Ureter (tissue), 1 donor: Measurements from ENCODE around the gene GRK2. TPM values are rescaled to one million over a fixed set of nuclear protein-coding genes. Genes with fewer than 3 reads are reported as not detected.

Experiments
- DNase-seq: peaks from one replicate; pipeline ENCODE4 v3.0.0-alpha.2; 2020; ENCODE audit warnings: low spot score
- total RNA-seq: library from RNA; stranded (reverse); gene quantifications from one replicate; pipeline ENCODE4 v1.2.4, GENCODE V29; 2023
- donor health status: DM: yes; HTN: yes; CAD: no.

GRK2 gene
- total RNA-seq, 1 donor from 2014 or later = 75.9 TPM

DNA sequence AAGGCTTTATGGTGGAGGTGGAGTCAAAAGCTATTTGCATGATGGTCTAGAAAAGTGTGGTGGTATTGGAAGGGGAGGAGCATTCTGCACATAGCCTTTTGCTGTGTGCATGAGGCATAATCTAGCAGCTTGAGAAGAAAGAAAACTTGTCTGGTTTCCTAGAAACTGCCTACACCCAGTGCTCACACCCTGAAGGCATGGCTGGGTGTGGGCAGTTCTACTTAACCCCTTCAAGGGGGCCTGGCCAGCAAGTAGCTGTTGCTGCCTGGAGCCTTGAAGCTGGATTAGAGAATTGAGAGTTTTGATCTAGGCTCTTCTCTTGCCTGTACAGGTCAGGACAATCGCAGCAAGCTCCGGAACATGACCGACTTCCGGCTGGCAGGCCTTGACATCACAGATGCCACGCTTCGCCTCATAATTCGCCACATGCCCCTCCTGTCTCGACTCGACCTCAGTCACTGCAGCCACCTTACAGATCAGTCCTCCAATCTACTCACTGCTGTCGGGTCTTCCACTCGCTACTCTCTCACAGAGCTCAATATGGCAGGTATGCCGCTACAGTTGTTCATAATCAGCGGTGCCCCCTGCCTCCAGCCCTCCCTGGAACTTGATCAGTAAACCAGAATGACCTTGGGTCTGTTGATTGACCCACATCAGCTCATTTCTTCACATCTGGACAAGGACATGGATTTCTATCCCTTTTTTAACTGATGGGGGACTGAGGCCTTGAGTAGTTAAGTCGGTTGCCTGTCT lies 12.2 kb upstream of the GRK2 start:
- no peak for DNase-seq

DNA sequence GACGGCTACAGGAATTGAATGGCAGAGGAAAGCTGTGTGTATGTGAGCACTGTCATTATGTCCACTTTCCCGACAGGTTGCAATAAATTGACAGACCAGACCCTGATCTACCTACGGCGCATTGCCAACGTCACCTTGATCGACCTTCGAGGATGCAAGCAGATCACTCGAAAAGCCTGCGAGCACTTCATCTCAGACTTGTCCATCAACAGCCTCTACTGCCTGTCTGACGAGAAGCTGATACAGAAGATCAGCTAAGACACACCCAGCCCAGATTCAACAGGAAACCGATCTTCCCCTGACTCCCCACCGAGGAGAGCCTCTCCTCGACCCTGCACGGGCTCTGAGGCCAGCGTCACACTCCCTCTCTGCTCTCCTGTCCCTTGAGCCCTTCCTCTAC lies 11.5 kb upstream of the GRK2 start:
- no peak for DNase-seq

GRCh38 chr11:67255353-67255752 lies 10.9 kb upstream of the GRK2 start:
- DNase-seq = no peak

DNA sequence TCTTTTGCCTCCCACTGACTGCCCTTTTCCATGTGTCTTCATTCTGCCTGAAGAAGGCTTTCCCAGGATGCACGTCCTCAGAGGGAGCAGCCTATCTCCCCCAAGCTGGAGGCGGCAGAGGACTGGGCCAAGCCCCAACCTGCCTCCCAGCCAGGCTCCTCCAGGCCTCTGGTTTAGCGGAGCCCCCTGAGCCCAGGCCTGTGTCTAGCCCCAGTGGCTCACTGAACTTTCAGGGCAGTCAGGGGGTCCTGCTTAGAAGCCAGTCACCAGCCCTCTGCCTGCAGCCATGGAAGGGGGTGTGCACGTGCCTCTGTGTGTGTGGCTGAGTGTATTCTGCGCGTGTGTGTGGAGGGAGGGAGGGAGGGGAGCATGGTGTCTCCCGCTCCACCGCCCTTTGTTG lies 10.4 kb upstream of the GRK2 start:
- no peak for DNase-seq

DNA sequence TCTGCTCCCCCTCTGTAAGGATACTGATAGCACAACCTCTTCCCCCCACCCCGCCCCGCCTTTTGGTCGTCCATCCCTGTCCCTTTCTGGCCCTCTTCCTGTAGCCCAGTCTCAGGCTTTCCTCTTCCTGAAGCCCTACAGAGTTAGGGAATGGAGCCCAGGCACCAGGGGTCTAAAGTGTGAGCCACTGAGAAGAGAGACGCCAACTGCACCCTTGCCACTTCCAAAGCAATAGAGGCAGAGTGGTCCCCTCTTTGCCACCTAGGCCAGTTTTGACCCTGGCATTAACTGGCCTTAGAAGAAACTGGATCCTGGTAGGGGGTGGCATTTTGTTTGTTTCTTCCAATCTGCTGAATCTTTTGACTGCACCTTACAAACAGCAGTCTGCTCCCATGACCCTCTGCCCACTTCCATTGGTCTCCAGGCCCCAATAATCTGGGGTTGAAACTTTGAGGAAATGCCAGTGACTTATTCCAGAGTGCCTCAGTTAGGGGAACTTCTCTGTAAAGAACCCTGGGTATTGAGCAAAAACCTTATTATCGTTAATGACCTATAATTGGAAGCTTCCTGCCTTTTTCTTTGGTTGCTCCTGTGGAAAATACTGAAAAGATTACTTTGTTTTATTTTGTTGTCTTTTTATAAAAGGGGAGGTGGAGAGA lies 9.7 kb upstream of the GRK2 start:
- no peak for DNase-seq

DNA sequence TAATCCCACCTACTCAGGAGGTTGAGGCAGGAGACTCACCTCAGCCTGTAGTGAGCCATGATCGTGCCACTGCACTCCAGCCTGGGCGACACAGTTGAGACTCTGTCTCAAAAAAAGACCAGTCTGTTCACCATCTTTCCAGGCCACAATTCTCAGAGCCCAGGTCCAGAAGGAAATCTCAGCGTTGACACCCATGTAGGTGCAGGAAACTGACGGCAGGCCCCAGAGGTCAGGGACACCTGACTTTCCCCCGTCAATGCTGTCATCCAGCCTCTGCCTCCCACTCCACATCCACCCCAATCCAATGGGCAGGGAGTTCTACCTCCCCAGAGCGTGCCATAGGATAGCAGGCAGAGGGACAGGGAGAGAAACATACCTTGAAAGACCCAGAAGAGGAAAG lies 5.9 kb upstream of the GRK2 start:
- no peak for DNase-seq

DNA sequence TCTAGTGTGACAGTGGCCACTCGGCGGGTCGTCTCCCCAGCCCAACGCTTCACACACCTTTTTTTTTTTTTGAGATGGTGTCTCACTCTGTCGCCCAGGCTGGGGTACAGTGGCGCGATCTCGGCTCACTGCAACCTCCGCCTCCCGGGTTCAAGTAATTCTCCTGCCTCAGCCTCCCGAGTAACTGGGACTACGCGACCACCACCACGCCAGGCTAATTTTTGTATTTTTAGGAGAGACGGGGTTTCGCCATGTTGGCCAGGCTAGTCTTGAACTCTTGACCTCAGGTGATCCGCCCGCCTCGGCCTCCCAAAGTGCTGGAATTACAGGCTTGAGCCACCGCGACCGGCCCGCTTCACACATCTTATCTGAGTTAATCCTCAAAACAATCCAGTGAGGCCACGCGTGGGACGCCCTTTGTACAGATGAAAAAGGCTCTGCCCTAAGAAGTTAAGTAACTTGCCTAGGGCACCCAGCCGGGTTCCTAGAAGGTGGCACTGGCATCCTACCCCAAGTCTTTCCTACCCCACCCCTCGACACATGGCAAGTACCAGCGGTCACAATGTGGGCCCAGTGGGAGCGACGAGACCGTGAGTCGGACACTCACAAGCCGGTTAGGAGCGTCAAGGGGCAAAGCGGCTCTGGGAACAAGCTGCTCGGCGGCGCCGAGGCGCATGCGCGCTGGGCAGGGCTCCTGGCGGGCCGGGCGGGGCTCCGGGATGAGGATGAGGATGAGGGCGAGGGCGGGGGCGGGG lies 5.2 kb upstream of the GRK2 start:
- DNase-seq = peak; percentile 59

GRCh38 chr11:67261640-67261945 lies 4.7 kb upstream of the GRK2 start:
- DNase-seq = no peak

DNA sequence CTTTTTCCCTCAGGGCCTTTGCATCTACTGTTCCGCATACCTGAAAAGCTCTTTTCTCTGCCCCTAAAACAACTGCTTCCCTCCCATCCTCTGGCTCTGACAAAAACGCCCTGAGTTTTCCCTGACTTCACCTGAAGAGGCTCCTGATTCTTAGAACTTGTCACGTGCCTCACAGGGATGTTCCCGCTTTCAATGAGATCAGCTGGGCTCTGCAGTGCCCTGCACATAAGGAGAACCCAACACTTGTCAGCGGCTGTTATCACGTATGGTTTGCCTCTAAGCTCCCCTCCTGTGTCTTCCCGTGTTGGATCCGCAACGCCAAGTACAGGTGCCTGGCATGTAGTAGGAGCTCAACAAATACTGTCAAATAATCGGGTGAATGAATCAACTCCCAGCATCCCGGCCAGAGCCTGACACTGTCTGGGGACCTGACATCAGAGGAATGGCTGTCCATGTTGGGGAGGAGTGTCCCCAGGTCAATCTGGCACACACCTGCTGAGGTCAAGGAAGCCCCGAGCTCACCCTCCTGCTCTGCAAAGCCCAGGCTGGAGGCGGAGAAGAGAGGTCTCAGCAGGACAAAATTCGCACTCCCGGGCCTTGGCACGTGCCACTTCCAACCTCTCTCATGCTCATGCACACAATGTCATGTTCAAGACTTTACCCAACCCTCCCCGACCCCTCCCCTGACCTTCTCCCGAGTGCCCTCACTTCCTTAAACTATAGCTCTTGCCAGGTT lies 4.2 kb upstream of the GRK2 start:
- DNase-seq = peak; percentile 43

GRCh38 chr11:67262731-67263675 lies 3.3 kb upstream of the GRK2 start:
- DNase-seq = peak; percentile 85

- no peak for DNase-seq
Measured at GRCh38 chr11:67264260-67264659, 2.0 kb upstream of the GRK2 start.

GRCh38 chr11:67264877-67265632 lies 1.2 kb upstream of the GRK2 start:
- peak; percentile 45 for DNase-seq

GRCh38 chr11:67265633-67266448 lies 432 bp upstream of the GRK2 start:
- peak; percentile 81 for DNase-seq

GRCh38 chr11:67267188-67268080 lies 1.2 kb downstream of the GRK2 start:
- peak; percentile 61 for DNase-seq

DNA sequence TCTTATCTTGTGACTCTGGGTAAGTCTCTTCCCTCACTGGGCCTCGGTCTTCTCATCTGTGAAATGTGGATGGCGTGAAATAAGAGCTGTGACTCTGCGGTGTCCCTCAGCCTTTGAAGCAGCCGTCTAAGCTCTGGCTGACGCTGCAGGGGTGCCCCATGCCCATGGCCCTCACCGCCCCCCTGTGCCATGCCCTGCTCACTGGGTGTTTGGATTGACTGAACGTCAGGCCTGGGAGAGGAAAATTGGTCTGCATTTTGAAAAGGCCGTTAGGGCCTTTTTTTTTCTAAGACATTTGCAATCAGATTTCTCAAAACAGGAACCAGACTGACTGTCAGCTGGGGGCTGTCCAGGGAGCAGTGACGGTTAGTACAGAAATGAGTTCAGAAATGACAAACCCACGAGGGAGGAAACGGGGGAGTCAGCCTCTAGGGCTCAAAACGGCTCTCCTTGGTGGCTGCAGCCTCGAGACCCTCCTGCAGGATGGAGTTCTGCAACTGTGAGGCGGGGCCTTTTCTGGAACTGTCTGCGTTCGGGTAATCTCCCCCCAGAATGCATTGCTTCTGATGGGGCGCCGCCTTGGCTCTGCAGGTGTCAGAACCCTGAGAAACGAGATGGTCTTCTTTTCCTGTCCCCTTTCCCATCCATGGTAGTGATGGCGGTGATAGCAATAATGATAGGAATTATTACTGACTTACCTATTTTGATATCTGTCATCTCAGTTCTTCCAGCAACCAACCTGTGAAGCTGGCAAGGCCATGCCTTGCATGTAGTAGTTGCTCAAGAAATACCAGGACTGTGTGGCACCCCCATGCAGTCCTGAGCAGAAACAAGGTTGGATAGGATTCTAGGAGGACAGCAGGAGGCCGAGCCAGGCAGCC lies 2.0 kb downstream of the GRK2 start:
- DNase-seq = peak; percentile 47

- DNase-seq = no peak
Measured at GRCh38 chr11:67268962-67269268, 2.6 kb downstream of the GRK2 start.

DNA sequence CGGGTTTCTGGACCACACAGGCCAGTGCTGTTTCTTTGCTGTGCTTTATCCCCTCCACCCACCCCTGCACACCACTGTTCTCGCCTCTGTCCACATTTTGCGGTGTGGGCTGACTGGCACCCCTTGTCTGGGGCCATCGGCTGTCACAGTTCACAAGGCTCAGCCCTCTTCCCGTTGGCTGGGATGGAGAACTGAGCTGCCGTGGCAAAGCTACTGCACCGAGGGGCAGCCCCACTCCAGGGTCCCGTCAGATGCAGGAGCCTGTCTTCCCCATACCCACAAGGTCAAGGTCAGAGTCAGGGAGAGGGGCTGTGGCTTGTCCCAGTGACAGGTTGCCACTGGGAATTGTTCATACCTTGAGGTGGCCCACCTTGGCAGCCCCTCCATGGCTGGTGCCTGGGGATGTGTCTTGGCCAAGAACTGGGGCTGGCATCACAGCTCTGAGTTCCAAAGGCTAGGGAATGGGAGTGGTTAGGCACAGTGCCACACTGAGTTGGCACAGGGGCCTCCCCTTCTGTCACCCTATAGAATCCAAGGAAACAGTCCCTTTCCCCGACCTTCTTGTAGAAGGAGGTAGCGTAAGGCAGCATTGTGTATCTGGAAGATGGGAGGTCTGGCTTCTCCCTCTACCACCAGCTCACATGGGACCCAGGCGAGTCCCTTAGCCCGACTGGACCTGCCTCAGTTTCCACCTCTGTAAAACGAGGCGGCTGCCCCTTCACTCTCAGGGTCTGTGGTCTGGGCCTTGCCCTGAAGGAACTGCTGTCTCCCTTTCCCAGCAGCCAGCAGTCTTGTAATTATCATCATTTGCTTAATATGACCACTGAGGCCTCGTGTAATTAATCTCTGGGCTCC lies 3.4 kb downstream of the GRK2 start:
- DNase-seq = peak; percentile 47
